ENCODE measurements around the gene GLUD1.

DNA sequence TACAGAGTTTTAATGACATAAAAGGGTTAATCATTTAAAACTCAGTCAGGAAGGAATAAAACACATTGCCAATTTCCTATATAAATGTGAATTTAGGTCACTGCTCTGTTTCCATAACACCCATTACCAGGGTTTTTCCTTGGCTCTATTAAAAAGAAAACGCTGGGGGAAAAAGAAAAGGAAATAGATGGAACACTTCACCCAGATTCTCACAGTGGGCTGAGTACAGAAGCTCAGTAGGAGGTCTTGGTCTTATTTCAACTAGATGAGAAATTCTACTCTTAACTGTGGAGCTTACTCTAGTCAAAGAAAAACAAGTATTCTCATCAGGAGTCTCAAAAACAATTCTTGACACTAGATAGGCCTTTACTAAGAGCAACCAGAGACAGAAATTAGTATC is 36.5 kb downstream of the GLUD1 start:
- TF ChIP-seq, protein P1, sequence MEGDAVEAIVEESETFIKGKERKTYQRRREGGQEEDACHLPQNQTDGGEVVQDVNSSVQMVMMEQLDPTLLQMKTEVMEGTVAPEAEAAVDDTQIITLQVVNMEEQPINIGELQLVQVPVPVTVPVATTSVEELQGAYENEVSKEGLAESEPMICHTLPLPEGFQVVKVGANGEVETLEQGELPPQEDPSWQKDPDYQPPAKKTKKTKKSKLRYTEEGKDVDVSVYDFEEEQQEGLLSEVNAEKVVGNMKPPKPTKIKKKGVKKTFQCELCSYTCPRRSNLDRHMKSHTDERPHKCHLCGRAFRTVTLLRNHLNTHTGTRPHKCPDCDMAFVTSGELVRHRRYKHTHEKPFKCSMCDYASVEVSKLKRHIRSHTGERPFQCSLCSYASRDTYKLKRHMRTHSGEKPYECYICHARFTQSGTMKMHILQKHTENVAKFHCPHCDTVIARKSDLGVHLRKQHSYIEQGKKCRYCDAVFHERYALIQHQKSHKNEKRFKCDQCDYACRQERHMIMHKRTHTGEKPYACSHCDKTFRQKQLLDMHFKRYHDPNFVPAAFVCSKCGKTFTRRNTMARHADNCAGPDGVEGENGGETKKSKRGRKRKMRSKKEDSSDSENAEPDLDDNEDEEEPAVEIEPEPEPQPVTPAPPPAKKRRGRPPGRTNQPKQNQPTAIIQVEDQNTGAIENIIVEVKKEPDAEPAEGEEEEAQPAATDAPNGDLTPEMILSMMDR (IDR thresholded peaks at IDR 0.05): no peak
- no peak for TF ChIP-seq EZH2 (IDR thresholded peaks at IDR 0.05)

Measured in neural progenitor cell (in vitro differentiated cells).